SK-N-SH (cell line): Measurements from ENCODE around the gene RPA1. TPM values are rescaled to one million over a fixed set of nuclear protein-coding genes. Genes with fewer than 3 reads are reported as not detected.

Experiments
- CTCF ChIA-PET: fragments of 300-600, 350-600 bp; formaldehyde crosslinking; extraction: SDS; loops from one replicate; lab custom pipeline; 2021; lab: Yijun Ruan, JAX
- POLR2A ChIA-PET: fragments of 350-600 bp; sonication (Branson Sonifier 250); formaldehyde crosslinking; extraction: SDS; loops from one replicate; lab custom pipeline; 2020; ENCODE audit warnings: antibody characterized with exemption, inconsistent platforms; lab: Yijun Ruan, JAX
- DNase-seq: peaks from one replicate; pipeline ENCODE4 v3.0.0; 2012
- H2AFZ ChIP-seq: fragments of 200-600 bp; sonication (generic); 2 replicates; pipeline ENCODE4 v1.8.1; 2016; ENCODE audit warnings: antibody characterized with exemption, mild to moderate bottlenecking, low read depth
- H3F3A ChIP-seq: fragments of 200-600 bp; sonication (generic); replicated peaks from 2 replicates; pipeline ENCODE3; 2016; ENCODE audit warnings: antibody characterized with exemption, mild to moderate bottlenecking; ENCODE audit not compliant: insufficient read depth
- H3K27ac ChIP-seq, 2 experiments: fragments of 200-500 bp in 1 of 2; fragments of 200-600 bp in 1 of 2; sonication (Bioruptor generic) in 1 of 2; sonication (generic), shearing (Covaris generic) in 1 of 2; 2 replicates each; pipeline versions ENCODE4 v1.5.1 to v1.6.1; 2014 to 2016; ENCODE audit warnings: low read depth in 2 of 2, inconsistent platforms in 1 of 2, low read length in 1 of 2, mild to moderate bottlenecking in 1 of 2, mixed read lengths in 1 of 2
- H3K27me3 ChIP-seq: fragments of 200-600 bp; sonication (generic), shearing (Covaris generic); 2 replicates; pipeline ENCODE4 v1.6.1; 2016; ENCODE audit warnings: mixed run types; ENCODE audit not compliant: insufficient read depth
- H3K36me3 ChIP-seq, 2 experiments: fragments of 200-500 bp in 1 of 2; fragments of 200-600 bp in 1 of 2; sonication (Bioruptor generic) in 1 of 2; sonication (generic) in 1 of 2; replicated peaks in 1 of 2; 2 replicates each; pipeline versions ENCODE3 to v1.5.1; 2014 to 2016; ENCODE audit warnings: low read length in 1 of 2, mild to moderate bottlenecking in 1 of 2; ENCODE audit not compliant: insufficient read depth in 2 of 2, control insufficient read depth in 1 of 2
- H3K4me1 ChIP-seq, 2 experiments: fragments of 200-500 bp in 1 of 2; fragments of 200-600 bp in 1 of 2; sonication (Bioruptor generic) in 1 of 2; sonication (generic), shearing (Covaris generic) in 1 of 2; 2 replicates each; pipeline versions ENCODE4 v1.5.1 to v1.6.1; 2014 to 2016; ENCODE audit warnings: low read depth in 1 of 2, low read length in 1 of 2, mixed run types in 1 of 2; ENCODE audit not compliant: insufficient read depth in 2 of 2, control insufficient read depth in 1 of 2
- H3K4me2 ChIP-seq: fragments of 200-600 bp; sonication (generic), shearing (Covaris generic); 2 replicates; pipeline ENCODE4 v1.6.1; 2017; ENCODE audit warnings: mixed run types
- H3K4me3 ChIP-seq, 2 experiments: fragments of 200-500 bp in 1 of 2; fragments of 200-600 bp in 1 of 2; sonication (Bioruptor generic) in 1 of 2; sonication (generic), shearing (Covaris generic) in 1 of 2; 2 replicates each; pipeline versions ENCODE4 v1.5.1 to v1.8.1; 2014 to 2016; ENCODE audit warnings: low read depth in 2 of 2, inconsistent platforms in 1 of 2, low read length in 1 of 2, mild to moderate bottlenecking in 1 of 2, mixed read lengths in 1 of 2, moderate library complexity in 1 of 2
- H3K79me2 ChIP-seq: fragments of 200-600 bp; sonication (generic); 2 replicates; pipeline ENCODE4 v1.8.1; 2017; ENCODE audit warnings: mild to moderate bottlenecking; ENCODE audit not compliant: insufficient read depth
- H3K9ac ChIP-seq: fragments of 200-600 bp; sonication (generic); 2 replicates; pipeline ENCODE4 v1.6.1; 2017; ENCODE audit warnings: mixed run types
- H3K9me2 ChIP-seq: fragments of 200-600 bp; sonication (generic); 2 replicates; pipeline ENCODE4 v1.6.1; 2017; ENCODE audit warnings: mixed run types
- H3K9me3 ChIP-seq: fragments of 200-600 bp; sonication (generic); 2 replicates; pipeline ENCODE4 v1.6.1; 2017; ENCODE audit warnings: mixed run types, mild to moderate bottlenecking, moderate library complexity
- H4K20me1 ChIP-seq: fragments of 200-600 bp; sonication (generic); 2 replicates; pipeline ENCODE4 v1.6.1; 2017; ENCODE audit warnings: mild to moderate bottlenecking, mixed run types; ENCODE audit not compliant: insufficient read depth
- CHD2 ChIP-seq: fragments of 150-350 bp; IDR thresholded peaks from 2 replicates; pipeline ENCODE4 v1.6.1; 2018; ENCODE audit warnings: low read length; ENCODE audit not compliant: partially characterized antibody
- ELF1 ChIP-seq: IDR thresholded peaks from 2 replicates; pipeline ENCODE4 v1.4.0; 2012
- EP300 ChIP-seq, 2 experiments: IDR thresholded peaks; 2 replicates each; pipeline versions ENCODE4 v1.4.0 to v1.6.1; 2012; ENCODE audit warnings: borderline replicate concordance in 1 of 2, low read depth in 1 of 2, low read length in 1 of 2
- EZH2phosphoT487 ChIP-seq: fragments of 200-600 bp; sonication (generic); IDR thresholded peaks from 2 replicates; pipeline ENCODE4 v1.6.1; 2017; ENCODE audit warnings: low read depth, mixed run types, mild to moderate bottlenecking, antibody characterized with exemption, moderate library complexity, borderline replicate concordance
- FOSL2 ChIP-seq: IDR thresholded peaks from 2 replicates; pipeline ENCODE4 v1.4.0; 2012; ENCODE audit warnings: low read depth, mild to moderate bottlenecking, moderate library complexity, borderline replicate concordance
- FOXM1 ChIP-seq: IDR thresholded peaks from 2 replicates; pipeline ENCODE4 v1.4.0; 2012; ENCODE audit warnings: low read depth, mild to moderate bottlenecking
- GABPA ChIP-seq: IDR thresholded peaks from 2 replicates; pipeline ENCODE4 v1.4.0; 2012; ENCODE audit warnings: low read depth, mild to moderate bottlenecking
- JUND ChIP-seq: IDR thresholded peaks from 2 replicates; pipeline ENCODE4 v1.4.0; 2012
- MXI1 ChIP-seq: IDR thresholded peaks from 2 replicates; pipeline ENCODE4 v1.6.1; 2012; ENCODE audit warnings: mild to moderate bottlenecking, low read depth, low read length, improper control_type of control experiment
- NFIC ChIP-seq: IDR thresholded peaks from 2 replicates; pipeline ENCODE4 v1.4.0; 2012; ENCODE audit warnings: borderline replicate concordance
- NRF1 ChIP-seq: IDR thresholded peaks from 2 replicates; pipeline ENCODE4 v1.6.1; 2012; ENCODE audit warnings: low read depth, mild to moderate bottlenecking, low read length
- POLR2AphosphoS5 ChIP-seq: IDR thresholded peaks from 2 replicates; pipeline ENCODE4 v1.6.1; 2012; ENCODE audit warnings: low read depth, low read length
- RAD21 ChIP-seq: IDR thresholded peaks from 2 replicates; pipeline ENCODE4 v1.6.1; 2012; ENCODE audit warnings: mild to moderate bottlenecking, low read length
- RCOR1 ChIP-seq: fragments of 150-350 bp; IDR thresholded peaks from 2 replicates; pipeline ENCODE4 v1.6.1; 2017; ENCODE audit warnings: antibody characterized with exemption, low read length
- RFX5 ChIP-seq: IDR thresholded peaks from 2 replicates; pipeline ENCODE4 v1.6.1; 2012; ENCODE audit warnings: mild to moderate bottlenecking, improper control_type of control experiment, low read length
- SIN3A ChIP-seq: IDR thresholded peaks from 2 replicates; pipeline ENCODE4 v1.6.1; 2012; ENCODE audit warnings: low read depth, mild to moderate bottlenecking, low read length, moderate library complexity, borderline replicate concordance
- SMC3 ChIP-seq: IDR thresholded peaks from 2 replicates; pipeline ENCODE4 v1.6.1; 2012; ENCODE audit warnings: low read depth, low read length, improper control_type of control experiment
- TAF1 ChIP-seq: IDR thresholded peaks from 2 replicates; pipeline ENCODE4 v1.6.1; 2012; ENCODE audit warnings: low read depth, mild to moderate bottlenecking, low read length, moderate library complexity, borderline replicate concordance
- YY1 ChIP-seq: IDR thresholded peaks from 2 replicates; pipeline ENCODE4 v1.4.0; 2012; ENCODE audit warnings: low read depth, mild to moderate bottlenecking
- WGBS: methylation state at CpG from one replicate; pipeline ENCODE4 v1.1.6; 2017; ENCODE audit warnings: low lambda C conversion rate; 5-methylcytosine and 5-hydroxymethylcytosine counted together
- polyA plus RNA-seq, 3 experiments: library from polyadenylated mRNA; depleted of rRNA; stranded (reverse); fragments of >200 nt; gene quantifications; 2 replicates each; pipeline ENCODE4 v1.2.3, GENCODE V29; 2012
- TF ChIP-seq, protein P1 (sequence below): fragments of 200-600 bp; sonication (generic); IDR thresholded peaks from 2 replicates; pipeline ENCODE4 v1.6.1; 2017; ENCODE audit warnings: antibody characterized with exemption, mild to moderate bottlenecking, moderate library complexity
- TF ChIP-seq, protein P2 (sequence below): IDR thresholded peaks from 2 replicates; pipeline ENCODE4 v1.4.0; 2012; ENCODE audit warnings: low read depth, borderline replicate concordance
- TF ChIP-seq, protein P3 (sequence below): fragments of 150-350 bp; IDR thresholded peaks from 2 replicates; pipeline ENCODE4 v1.6.1; 2016; ENCODE audit warnings: mild to moderate bottlenecking, low read depth, low read length

The RPA1 gene
- polyA plus RNA-seq, 1 of the 3 experiments (the other 2 are of a cell fraction) = 47.2 TPM

DNA sequence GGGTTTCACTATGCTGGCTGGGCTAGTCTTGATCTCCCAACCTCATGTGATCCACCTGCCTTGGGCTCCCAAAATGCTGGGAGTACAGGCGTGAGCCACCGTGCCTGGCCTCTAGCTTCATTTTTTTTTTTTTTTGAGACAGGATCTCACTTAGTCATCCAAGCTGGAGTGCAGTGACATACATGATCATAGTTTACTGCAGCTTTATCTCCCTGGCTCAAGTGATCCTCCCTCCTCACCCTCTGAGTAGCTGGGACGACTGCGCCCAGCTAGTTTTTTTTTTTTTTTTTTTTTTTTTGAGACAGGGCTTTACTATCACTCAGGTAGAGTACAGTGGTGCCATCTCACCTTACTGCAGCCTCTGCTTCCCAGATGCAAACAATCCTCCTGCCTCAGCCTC, 9.7 kb downstream of the RPA1 start:
- no peaks in the 10 kb centered on the region for H3K4me1 ChIP-seq
- no peaks in the 10 kb centered on the region for H3K9me3 ChIP-seq
- no peak overlapping the region for H3K27ac ChIP-seq
- no peak overlapping the region for H2AFZ ChIP-seq
- no peaks in the 10 kb centered on the region for H3K27me3 ChIP-seq
- ChIA-PET POLR2A (interaction anchor here (0.6 kb wide), 1 partner anchor 63 kb away, joined by 3 read pairs; no protein-coding TSS in a partner anchor), CTCF (no interaction called here)
- no peak overlapping the region for H3K4me2 ChIP-seq
- H3K79me2 ChIP-seq = peaks cover 88% of the 10 kb centered on the region
- peaks cover 8% of the 10 kb centered on the region for H3F3A ChIP-seq
- H3K4me3 ChIP-seq = no peak overlapping the region
- DNase-seq = no peak
- H3K9me2 ChIP-seq = no peaks in the 10 kb centered on the region
- H4K20me1 ChIP-seq = no peaks in the 10 kb centered on the region
- no peak overlapping the region for H3K9ac ChIP-seq
- TF ChIP-seq JUND = no peak
- 97% methylated on average over 4 of the region's 4 CpGs for WGBS
- H3K36me3 ChIP-seq = peaks cover 11 to 15% of the 10 kb centered on the region in 2 experiments

DNA sequence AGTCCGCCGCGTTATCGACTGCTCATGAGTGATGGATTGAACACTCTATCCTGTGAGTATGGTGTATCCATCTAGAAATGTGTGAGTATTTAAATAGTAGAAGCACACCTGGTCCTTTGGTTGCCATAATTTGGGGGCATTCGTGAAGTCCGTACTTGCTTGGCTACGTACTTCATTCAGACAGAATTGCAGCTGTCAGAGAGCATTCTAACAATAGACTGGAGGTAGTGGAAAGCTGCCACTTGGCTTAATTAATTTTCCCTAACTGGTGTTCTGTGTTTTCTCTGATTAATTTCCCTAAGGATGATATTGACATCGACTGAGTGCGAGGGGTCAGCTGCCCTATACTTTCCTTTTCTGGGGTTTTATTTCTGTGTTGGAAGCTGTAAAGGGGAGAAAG, 14.1 kb downstream of the RPA1 start:
- H4K20me1 ChIP-seq = no peaks in the 10 kb centered on the region
- no peaks in the 10 kb centered on the region for H3K9me3 ChIP-seq
- peaks cover 27% of the 10 kb centered on the region in 2 experiments for H3K36me3 ChIP-seq
- 93% methylated on average over 9 of the region's 9 CpGs for WGBS
- no peaks in the 10 kb centered on the region for H3F3A ChIP-seq
- TF ChIP-seq EZH2phosphoT487 (no peak), CHD2 (no peak), MXI1 (no peak), ELF1 (no peak), EP300 (IDR thresholded peaks at IDR 0.05; ENCODE audit: borderline replicate concordance in 1 of 2, low read depth in 1 of 2, low read length in 1 of 2) (no peak), SMC3 (no peak), YY1 (no peak), NRF1 (no peak), FOSL2 (no peak), RCOR1 (no peak), GABPA (no peak), POLR2AphosphoS5 (no peak), SIN3A (no peak), RFX5 (no peak)
- H3K9me2 ChIP-seq = no peaks in the 10 kb centered on the region
- no peak for DNase-seq
- H3K9ac ChIP-seq = no peak overlapping the region
- POLR2A ChIA-PET = no interaction called here
- H3K4me2 ChIP-seq = no peak overlapping the region
- CTCF ChIA-PET = interaction anchor here (1.2 to 1.6 kb wide), 4 partner anchors 10 to 123 kb away, joined by 3 to 4 read pairs (median 3); no protein-coding TSS in a partner anchor
- no peak overlapping the region for H2AFZ ChIP-seq
- no peaks in the 10 kb centered on the region for H3K27me3 ChIP-seq
- no peak overlapping the region for H3K27ac ChIP-seq
- no peak overlapping the region for H3K4me3 ChIP-seq
- no peaks in the 10 kb centered on the region for H3K4me1 ChIP-seq
- H3K79me2 ChIP-seq = peaks cover 44% of the 10 kb centered on the region

DNA sequence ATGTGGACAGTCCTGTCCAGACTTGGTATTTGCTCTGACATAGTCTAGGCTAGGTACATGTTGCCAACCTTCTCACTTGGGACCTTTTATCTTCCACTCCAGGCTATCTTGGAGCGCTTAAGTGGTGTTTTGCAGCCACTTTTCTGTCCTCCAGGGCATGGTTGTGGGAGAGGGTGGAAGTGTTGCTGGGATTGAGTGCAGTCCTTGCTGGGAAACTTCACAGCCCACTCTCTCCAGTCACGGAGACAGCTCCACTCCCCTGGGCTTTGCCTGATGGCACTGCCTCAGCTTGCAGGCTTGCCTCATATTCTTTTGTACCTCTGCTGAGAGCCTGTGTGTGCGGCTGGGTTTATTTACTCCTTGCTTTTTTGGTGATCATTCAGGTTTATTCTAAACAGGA, 17.4 kb downstream of the RPA1 start:
- H3K4me1 ChIP-seq = no peaks in the 10 kb centered on the region
- H3K4me2 ChIP-seq = no peak overlapping the region
- no peak for DNase-seq
- H3K9me3 ChIP-seq = no peaks in the 10 kb centered on the region
- peaks cover 13% of the 10 kb centered on the region for H3K79me2 ChIP-seq
- H4K20me1 ChIP-seq = no peaks in the 10 kb centered on the region
- H3K9ac ChIP-seq = no peak overlapping the region
- no peak overlapping the region for H2AFZ ChIP-seq
- H3F3A ChIP-seq = peaks cover 5% of the 10 kb centered on the region
- no peak overlapping the region for H3K4me3 ChIP-seq
- WGBS = 97% methylated on average over 3 of the region's 3 CpGs
- no peaks in the 10 kb centered on the region for H3K9me2 ChIP-seq
- CTCF ChIA-PET = no interaction called here
- H3K36me3 ChIP-seq = peaks cover 35 to 45% of the 10 kb centered on the region in 2 experiments
- no peaks in the 10 kb centered on the region for H3K27me3 ChIP-seq
- POLR2A ChIA-PET = no interaction called here
- no peak overlapping the region for H3K27ac ChIP-seq
- no peak for TF ChIP-seq RFX5
- TF ChIP-seq ELF1 = no peak
- TF ChIP-seq NFIC = no peak
- TF ChIP-seq, protein P1, sequence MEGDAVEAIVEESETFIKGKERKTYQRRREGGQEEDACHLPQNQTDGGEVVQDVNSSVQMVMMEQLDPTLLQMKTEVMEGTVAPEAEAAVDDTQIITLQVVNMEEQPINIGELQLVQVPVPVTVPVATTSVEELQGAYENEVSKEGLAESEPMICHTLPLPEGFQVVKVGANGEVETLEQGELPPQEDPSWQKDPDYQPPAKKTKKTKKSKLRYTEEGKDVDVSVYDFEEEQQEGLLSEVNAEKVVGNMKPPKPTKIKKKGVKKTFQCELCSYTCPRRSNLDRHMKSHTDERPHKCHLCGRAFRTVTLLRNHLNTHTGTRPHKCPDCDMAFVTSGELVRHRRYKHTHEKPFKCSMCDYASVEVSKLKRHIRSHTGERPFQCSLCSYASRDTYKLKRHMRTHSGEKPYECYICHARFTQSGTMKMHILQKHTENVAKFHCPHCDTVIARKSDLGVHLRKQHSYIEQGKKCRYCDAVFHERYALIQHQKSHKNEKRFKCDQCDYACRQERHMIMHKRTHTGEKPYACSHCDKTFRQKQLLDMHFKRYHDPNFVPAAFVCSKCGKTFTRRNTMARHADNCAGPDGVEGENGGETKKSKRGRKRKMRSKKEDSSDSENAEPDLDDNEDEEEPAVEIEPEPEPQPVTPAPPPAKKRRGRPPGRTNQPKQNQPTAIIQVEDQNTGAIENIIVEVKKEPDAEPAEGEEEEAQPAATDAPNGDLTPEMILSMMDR = no peak
- TF ChIP-seq, protein P2, sequence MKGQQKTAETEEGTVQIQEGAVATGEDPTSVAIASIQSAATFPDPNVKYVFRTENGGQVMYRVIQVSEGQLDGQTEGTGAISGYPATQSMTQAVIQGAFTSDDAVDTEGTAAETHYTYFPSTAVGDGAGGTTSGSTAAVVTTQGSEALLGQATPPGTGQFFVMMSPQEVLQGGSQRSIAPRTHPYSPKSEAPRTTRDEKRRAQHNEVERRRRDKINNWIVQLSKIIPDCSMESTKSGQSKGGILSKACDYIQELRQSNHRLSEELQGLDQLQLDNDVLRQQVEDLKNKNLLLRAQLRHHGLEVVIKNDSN = no peak
- no peak for TF ChIP-seq TAF1
- no peak for TF ChIP-seq JUND
- no peak for TF ChIP-seq MXI1
- TF ChIP-seq FOXM1 = no peak
- no peak for TF ChIP-seq SIN3A
- TF ChIP-seq, protein P3, sequence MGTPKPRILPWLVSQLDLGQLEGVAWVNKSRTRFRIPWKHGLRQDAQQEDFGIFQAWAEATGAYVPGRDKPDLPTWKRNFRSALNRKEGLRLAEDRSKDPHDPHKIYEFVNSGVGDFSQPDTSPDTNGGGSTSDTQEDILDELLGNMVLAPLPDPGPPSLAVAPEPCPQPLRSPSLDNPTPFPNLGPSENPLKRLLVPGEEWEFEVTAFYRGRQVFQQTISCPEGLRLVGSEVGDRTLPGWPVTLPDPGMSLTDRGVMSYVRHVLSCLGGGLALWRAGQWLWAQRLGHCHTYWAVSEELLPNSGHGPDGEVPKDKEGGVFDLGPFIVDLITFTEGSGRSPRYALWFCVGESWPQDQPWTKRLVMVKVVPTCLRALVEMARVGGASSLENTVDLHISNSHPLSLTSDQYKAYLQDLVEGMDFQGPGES = no peak
- no peak for TF ChIP-seq RAD21
